Amygdala (tissue), 56 donors: ENCODE results near the gene EDIL3.
A peak's percentile ranks its signal among the peaks of the same experiment; 100 is the strongest.

Experiments used
- DNase-seq, 56 donors: peaks; one replicate each; lab custom pipeline; 2025; lab: John Stamatoyannopoulos, UW

EDIL3 gene, protein sequence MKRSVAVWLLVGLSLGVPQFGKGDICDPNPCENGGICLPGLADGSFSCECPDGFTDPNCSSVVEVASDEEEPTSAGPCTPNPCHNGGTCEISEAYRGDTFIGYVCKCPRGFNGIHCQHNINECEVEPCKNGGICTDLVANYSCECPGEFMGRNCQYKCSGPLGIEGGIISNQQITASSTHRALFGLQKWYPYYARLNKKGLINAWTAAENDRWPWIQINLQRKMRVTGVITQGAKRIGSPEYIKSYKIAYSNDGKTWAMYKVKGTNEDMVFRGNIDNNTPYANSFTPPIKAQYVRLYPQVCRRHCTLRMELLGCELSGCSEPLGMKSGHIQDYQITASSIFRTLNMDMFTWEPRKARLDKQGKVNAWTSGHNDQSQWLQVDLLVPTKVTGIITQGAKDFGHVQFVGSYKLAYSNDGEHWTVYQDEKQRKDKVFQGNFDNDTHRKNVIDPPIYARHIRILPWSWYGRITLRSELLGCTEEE

DNA sequence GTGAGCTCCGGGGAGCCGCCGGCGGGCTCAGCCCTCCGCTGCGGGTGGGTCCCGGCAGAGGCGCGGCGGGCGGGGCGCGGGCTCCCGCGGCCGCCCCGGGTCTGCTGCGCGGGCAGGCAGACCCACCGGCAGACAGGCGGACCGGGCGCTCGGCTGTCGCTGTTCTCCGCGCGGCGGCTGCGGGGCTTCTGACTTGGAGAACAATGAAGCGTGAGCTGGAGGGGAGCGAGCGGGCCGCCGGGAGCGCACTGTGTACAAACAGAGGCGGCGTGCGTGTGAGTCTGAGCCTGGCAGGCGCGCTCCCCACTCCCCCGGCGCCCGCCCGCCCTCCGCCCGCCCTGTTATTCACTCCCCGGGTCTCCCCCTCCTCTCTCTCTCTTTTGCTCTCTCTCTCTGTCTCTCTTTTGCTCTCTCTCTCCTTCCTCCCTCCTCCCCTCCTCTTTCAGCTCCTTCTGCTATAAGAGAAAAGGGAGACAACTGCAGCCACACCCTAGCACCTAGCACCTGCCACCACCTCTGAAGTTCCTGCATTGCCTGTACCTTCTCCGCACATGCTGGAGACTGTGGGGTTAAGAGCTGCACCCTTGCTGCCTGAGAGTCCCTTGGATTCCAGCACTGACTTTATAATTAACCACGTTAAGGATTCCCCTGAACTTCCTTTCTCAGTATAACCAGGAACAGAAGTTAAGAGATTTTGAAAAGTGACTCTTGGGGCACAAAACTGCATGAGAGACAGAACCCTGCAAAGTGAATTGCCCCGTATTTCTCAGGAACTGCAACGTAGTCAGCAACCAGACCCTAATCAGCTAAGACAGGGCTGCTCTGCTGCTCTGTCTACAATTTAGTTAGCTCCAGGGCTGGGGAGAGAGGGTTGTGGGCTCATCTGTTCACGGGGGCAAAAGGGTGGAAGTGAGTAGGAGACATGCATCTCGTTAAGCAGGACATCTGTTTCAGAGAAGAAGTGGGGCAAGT lies at the start of gene EDIL3:
Gene EDIL3 (minus strand): TSS at position 277 of the 972 bp plus-strand sequence. CDS start 506 bp downstream, outside the sequence.
- DNase-seq, result peak in 55 of 56 donors; percentile 15 to 87 (median 66)

DNA sequence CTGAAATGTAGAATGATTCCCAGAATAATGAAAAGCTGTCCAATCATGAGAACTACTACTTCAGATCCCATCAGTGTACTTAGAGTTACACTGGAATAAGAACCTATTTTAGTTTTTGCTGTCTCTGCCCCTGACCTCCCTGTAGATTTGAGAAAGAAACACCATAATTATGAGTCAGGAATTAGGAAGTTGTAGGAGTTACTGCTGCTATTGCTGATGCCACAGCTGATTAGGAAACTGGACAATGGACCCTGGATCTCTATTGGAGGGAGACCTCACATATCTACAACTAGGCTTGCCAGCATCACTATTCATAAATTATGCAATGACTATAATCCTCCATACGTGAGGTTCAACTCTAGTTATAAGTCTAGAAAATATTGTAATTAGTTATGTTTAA lies 48.8 kb upstream of the EDIL3 start:
- DNase-seq, result no peak

DNA sequence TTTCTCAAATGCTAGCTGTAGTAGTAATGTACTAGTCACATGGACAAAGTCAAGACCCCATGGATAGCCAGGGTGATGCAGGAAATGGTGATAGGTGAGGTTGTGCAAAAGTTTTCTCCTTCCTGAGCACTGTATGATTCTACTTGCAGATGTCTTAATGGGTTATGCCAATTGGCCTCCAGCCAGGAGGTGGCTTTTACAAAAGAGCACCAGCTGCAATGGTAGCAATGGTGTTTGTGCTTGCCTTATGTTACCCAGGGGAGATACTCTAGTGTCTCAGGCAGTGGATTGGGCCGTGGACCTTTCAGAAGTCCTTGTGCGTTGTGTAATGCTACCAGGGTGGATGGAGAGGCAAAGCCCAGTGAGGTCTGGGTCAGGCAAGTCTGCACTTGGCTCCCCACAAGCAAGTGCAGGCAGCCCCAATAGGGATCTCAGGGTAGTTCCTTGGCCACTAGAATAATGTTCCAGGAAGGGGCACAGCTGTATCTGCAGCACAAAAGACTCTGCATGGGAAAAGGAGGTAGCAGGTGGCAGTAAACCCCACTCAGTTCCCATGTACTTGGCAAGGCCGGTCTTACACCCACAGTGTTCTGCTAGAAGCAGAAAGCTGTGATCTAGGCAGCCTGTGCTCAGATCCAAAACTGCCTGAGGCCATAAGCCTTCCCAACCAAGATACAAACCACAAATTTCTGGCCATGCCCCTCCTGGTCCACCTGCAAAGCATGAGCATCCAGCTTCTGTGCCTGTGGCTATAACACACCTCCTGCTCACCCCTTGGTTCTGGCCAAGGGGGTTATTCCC lies 46.4 kb upstream of the EDIL3 start:
- DNase-seq, result peak in 10 of 56 donors; percentile 1 to 20 (median 10)

DNA sequence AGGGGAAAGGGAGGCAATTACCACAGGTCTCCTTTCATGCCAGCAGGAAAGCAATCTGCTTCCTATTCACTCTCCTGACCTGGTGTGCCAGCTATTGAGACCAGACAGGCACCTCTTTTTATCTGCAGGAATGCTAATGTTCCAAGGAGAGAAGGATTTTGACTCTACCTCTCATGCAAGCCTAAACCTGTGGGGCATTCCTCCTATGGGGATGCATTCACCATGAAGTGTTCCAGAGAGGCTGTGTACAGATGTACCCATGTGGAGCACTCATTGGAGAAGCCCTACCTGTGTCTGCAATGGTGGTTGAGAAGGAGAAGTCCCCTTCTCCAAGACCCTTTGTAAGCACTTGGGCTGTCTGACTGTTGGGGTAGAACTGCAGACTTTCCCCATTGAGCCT lies 45.4 kb upstream of the EDIL3 start:
- DNase-seq, result no peak

DNA sequence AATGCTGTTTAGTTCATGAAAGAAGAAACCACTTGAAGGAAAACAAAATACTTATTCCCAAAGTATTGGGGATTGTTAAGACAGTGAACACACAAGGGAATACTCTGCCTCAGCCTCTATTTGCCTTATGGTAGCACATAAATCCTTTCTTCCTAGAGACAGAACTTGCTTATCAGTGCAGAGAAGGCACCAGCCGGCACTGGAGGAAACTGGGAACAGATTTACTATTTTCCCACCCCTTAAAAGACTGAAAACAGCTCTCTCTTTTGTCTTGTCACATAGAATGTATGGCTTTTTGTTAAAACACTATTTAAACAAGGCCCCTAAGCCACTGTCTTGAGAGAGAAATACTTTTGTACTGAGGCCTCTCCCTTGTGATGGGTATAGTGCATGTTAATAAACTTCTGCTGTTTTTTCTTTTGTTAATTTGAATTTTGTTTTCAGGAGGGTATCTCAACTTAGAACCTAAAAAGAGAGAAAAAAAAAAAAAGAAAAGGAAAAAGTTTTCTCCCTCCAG lies 40.7 kb upstream of the EDIL3 start:
- no peak for DNase-seq

DNA sequence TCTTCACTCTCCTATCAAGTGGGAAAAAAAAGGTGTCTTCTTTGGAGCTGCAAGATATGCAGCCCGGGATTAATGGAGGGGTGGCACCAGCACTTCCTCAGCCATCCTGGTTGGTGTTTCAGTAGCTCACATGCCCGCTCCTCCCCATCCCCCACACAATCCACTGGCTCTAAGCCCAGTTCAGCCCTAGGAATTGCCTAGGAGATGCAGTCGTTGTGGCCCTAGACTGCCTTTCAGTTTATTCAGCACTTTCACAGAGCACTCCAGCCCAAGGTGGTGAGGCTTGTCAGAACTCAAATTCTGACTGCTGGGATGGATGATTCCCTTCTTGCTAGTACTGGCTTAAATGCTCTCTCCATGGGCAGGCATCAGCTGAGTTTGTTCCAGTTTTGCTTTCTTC lies 35.1 kb upstream of the EDIL3 start:
- DNase-seq, result no peak

DNA sequence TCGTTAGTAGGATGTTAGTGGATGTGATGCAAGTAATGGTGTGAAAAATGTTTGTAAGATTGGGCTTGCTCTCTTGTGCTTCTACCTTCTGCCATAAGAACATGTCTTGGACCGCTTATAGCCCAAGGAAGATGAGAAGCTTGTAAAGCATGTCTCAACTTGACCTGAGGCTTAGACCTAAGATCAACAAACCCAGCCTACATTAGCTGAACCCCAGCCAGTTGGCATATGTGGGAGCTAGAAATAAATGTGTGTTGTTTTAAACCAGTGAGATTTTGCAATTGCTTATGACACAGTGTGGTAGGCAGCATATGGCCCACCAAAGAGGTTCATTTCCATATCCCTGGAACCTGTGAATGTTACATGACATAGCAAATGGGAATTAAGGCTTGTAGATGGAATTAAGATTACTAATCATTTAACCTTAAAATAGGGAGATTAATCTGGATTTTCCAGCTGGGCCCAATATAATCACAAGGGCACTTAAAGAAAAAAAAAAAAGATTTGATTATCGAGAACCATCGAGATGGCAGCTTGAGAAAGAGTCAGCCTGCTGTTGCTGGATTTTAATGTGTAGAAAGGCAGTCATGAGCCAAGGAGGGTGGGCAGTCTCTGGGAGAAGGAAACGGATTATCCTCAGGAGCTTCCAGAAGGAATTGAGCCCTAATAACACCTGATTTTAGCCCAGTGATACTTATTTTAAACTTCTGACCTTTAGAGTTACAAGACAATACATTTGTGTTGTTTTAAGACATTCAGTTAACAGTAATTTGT lies 27.3 kb upstream of the EDIL3 start:
- no peak for DNase-seq

DNA sequence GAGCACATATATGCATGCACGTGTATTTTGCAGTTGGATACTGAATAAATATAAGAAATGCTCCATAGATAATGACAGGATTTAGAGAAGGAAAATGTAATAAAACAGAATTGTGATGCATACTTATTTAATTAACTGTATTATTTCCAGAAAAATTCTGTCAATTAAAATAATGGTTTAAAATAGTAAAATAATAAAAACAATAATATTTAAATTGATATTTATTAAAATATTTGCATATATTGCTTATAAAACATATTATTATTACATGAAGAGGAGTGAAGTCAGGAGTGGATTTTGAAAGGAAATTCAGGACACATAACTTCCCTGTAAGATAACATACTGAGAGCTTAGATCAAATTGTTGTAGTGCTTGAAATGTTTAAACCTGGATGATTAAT lies 21.4 kb upstream of the EDIL3 start:
- DNase-seq, result no peak

DNA sequence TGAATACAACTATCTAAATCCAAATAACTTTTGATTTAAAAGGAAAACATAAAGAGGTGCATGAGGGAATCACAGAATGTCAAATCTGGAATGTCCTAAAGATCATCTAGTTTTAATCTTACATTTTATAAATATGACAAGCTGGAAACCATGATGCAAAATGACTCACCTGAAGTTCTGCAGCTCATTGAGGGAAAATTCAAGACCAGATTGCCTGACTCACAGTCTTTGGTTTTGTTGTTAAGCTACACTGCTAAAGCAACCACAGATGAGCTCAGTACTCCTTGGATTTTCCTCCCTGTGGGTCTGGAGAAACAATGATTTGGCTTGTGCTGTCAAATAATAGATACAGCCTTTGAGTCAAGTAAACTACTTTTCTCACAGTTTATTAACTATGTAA lies 19.1 kb upstream of the EDIL3 start:
- no peak for DNase-seq

DNA sequence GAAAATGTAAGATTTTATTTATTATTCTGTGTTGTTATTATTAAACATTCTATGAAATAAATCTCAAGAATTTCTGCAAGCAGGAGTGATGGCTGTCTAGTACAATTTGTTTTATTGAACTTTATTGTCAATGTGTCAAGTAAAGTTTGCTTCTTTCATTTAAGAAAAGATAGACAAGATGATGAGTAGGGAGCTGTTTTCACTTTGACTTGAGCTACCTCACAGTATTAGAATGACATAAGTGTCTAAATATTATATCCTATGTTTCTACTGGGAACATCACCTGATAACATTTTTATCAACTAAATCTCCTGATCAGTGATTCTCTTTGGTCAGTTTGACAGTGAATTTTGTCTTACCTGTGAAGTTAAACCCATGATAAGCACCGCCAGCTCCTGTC lies 12.7 kb upstream of the EDIL3 start:
- DNase-seq, result no peak

DNA sequence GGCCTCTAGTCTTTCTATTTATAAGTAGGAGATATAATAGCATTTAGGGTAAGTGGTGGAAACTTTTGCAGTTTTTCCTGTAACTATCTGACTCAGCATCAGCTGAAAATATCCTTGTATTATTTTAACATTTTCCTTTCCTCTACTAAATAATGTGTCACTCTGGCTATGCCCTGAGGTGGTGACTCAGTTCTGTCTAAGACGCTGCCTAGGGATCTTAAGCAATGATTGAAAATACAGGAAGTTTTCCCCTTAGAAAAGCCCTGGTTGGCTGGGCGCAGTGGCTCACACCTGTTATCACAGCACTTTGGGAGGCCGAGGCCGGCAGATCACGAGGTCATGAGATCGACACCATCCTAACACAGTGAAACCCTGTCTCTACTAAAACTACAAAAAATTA lies 9.3 kb upstream of the EDIL3 start:
- DNase-seq, result no peak

DNA sequence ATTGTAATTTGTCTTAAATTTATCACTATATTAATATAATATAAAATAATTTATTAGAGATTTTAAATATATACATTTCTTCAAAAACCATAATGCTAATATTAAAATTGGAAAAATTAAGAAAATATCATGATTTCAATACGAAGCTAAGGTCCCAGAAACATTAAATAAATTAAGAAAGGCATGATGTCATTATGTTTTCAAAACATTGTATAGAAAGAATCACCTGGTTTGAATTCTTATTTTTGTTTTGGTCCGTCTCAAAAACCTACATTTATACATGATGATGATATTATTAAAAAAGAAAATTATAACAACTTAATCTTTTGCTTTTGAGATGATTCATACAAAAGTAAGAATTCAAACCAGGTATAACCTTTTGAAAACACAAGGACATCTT lies 8.2 kb upstream of the EDIL3 start:
- DNase-seq, result no peak

DNA sequence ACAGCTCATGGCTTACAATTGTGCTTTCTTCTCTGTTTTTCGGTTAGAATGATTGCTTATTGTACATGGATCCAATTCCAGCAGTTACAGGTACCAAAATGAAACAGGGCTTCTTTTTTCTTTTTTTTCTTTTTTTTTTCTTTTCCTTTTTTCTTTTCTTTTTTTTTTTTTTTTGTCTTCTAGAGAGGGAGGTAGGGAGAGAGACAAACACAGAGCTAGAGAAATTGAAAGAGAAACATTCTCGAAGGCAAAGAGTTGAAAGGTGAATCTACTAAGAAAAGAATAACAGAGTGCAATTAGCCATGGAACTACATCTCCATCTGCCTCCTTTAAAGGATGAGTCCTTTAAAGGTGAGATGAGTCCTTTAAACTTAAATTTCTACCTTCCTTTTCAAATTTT lies 1.0 kb upstream of the EDIL3 start:
- DNase-seq, result no peak

DNA sequence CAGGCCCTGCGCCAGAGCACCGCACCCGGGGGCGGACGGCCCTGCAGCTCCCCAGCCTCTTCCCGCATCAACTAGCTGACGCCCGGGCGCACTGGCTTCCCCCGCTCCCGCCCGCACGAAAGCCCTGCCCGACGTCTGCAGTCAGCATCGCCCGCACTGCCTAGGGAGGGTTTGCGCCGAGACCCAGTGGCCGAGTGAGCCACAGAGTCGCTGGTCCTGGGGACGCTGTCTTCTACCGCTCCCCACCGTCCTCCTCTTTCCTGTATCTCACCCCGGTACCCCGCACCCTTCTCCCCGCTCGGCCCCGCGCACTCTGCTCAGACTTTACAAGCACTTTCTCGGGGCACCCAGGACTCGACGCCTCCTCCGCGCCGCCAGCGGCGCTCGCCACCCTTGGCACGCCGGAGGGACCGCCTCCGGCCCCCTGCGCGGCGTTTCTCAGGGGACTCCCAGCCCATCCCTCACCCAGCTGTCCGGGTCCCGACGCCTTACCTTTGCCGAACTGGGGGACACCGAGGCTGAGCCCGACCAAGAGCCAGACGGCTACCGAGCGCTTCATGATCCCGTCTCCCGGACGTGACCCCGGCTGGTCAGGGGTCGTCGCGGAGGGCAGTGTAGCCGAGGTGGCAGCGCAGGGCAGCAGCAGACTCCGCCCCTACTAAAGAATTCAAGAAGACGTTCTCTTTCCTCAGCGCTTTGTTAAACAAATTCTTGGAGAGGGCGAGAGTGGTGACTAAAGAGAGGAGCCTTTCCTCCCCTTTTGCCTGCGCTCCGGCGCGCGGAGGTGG lies 670 bp downstream of the EDIL3 start:
- DNase-seq, result peak in 44 of 56 donors; percentile 4 to 74 (median 46)

DNA sequence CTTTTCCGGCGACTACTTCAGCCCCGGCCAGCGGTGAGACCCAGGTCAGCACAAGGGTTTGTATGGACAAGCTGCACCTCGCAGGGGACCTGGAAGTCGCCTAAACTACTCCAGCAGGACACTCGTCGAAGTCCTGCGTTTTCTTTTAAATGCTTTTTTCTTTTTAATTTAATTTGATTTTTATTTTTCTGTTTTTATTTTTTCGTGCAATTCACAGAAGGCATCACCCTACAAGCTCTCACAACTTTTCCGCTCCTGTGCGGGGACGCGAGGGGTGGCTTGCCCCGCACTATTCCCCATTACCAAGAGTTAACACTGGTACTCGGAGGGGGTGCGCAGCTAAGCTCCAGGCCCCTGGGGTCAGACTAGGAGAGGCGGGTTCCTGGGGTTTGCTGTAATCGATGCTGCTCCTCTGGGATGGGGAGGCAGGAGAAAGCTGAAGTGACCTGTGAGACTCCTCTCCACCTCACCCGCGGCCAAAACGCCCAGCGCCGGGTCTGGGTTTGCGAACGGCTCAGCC lies 1.3 kb downstream of the EDIL3 start:
- DNase-seq, result peak in 10 of 56 donors; percentile 10 to 68 (median 38)

DNA sequence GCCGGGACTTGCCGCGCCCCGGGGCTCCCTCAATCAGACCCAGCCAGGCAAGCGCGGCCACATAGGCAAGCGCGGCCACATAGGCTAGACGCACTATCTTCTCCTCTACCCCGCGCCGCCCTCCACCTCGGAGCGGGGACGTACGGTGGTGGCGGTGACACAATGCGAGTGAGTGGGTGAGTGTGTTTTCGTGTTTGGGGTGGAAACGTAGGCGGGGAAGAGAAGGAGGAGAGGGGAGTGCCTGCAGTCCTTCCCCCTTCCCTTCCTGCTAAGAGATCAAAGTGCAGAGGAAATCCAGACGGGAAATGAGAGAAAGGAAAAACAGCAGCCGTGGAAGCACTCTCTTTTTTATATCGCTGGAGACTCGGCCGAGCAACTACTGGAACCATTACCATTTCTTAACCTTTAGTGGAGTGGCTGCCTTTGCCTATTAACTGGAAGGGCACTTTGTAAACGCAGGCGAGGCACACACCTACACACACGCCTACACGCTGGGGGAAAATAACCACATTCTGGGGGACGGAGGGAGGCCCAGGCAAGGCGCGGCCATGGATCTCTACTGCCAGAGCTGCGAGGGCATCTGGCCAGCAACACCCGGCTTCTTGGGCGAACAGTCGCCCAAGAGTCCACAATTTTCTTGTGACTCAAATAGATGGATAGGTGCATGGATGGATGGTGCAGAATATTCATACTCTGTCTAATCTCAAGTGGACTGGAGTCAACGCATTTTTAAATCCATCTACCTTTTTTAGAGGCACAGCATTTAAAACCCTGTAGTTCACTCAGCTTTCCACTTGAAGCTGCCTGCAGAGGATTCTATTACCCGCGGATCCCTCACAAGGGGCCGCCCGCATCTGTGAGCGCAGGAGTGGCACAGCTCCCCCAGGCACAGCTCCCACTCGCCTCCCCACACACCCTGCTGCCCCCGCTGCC lies 2.1 kb downstream of the EDIL3 start:
- peak in 48 of 56 donors; percentile 2 to 74 (median 38) for DNase-seq
